Renal pelvis (tissue), 12 donors: Measurements from ENCODE around the gene TNFSF4. TPM values are rescaled to one million over a fixed set of nuclear protein-coding genes. Genes with fewer than 3 reads are reported as not detected.
"Not testable (repeated sequence)": the region's sequence is repeated elsewhere in the genome, so short reads cannot be mapped to it uniquely, and the experiment has no call there.

ENCODE experiments used
- DNase-seq: peaks from one replicate; pipeline ENCODE4 v3.0.0-alpha.2; 2013
- long read RNA-seq, 16 experiments: transcript quantifications; one replicate each; lab custom pipeline, GENCODE V29; 2026
- polyA plus RNA-seq, 3 donors: library from polyadenylated mRNA; unstranded; fragments of 120-200 nt; gene quantifications; one replicate each; pipeline ENCODE4 v1.2.1, GENCODE V29; 2013; ENCODE audit not compliant: insufficient read length in 3 of 3

TNFSF4 gene, protein sequence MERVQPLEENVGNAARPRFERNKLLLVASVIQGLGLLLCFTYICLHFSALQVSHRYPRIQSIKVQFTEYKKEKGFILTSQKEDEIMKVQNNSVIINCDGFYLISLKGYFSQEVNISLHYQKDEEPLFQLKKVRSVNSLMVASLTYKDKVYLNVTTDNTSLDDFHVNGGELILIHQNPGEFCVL
- polyA plus RNA-seq, result 1 to 10 TPM; 1.2 to 2.0 (median 1.6) TPM
- long read RNA-seq, donor 1, result 0 reads
- long read RNA-seq, donor 2, result 0 reads
- long read RNA-seq, donor 3, partial matches to known transcripts, result 0 of 1 reads
- long read RNA-seq, donor 3, other reads (novel, unspliced or antisense), result 0 of 1 reads
- long read RNA-seq, donor 4, result 0 reads
- long read RNA-seq, donor 5, result 0 reads
- long read RNA-seq, donor 6, result 0 reads
- long read RNA-seq, donor 7, result 0 reads
- long read RNA-seq, donor 8, result 0 reads
- long read RNA-seq, donor 9, result 0 reads
- long read RNA-seq, donor 10, result 0 reads
- long read RNA-seq, donor 11, result 0 reads
- long read RNA-seq, donor 12, partial matches to known transcripts, result 0 of 1 reads
- long read RNA-seq, donor 12, other reads (novel, unspliced or antisense), result 0 of 1 reads
- long read RNA-seq, donor 13, partial matches to known transcripts, result 0 of 1 reads
- long read RNA-seq, donor 13, other reads (novel, unspliced or antisense), result 0 of 1 reads
- long read RNA-seq, donor 14, result 0 reads
- long read RNA-seq, donor 15, partial matches to known transcripts, result 0 of 2 reads
- long read RNA-seq, donor 15, other reads (novel, unspliced or antisense), result 0 of 2 reads
- long read RNA-seq, donor 16, result 0 reads

DNA sequence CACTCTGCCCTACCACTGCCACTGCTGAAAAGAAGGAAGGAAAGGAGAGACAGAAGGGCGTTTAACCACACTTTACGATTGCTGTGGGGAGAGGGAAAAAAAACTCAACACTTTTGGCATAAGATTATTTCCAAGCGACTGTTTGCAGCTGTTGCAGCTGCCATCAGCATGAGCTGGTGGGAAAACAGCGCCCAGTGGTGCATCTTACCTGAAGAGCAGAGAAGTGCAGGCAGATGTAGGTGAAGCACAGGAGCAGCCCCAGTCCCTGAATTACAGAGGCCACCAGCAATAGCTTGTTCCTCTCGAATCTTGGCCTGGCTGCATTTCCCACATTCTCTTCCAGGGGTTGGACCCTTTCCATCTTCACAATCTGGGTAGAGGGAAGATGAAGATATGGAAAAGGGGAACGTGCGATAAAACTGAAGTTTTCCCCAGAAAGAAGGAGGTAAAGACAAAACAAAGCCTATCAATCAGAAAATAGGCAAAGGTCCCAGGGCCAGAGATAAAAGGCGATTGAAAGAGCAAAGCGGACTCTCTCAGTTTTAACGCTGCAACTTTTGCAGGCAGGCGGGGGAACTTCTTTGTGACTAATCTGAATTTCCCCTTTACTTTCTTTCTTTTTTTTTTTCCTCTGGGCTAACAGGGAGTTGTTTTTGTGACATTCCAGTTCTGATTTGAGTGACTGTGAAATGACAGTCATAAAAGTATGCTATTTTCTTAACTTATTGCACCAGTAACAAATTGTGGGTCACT is at the start of gene TNFSF4:
TSS of gene TNFSF4 (minus strand) at position 516 of the 753 bp plus-strand sequence. CDS start at position 361, 155 bp downstream.
- DNase-seq, result no peak

DNA sequence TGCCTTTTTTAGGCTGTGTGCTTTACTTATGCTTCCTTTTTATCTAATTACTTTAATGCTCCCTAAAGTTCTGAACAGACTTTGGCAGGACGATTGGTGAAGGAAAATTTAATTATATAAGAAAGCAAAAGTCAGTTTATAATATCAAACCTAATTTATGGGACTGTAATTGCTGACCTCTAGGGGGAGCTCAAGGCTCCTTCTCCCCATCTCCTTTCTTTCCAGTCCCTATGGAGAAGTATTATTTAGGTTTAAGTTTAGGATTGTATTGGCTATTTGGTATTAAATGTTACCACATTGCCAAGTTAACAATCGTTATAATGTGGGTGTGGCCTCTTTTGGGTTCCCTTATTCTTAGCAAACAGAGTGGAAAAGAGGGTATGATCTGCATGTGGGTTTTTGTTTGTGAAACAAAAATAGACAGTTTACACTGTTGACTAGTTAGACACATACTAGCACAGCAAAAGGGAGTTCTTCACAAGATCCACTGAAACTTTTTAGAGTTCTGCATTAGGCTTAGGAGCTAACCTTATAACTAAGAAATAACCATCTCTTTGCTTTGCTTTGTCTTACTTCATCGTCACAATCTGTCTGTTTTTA is 48.2 kb upstream of the TNFSF4 start:
- DNase-seq, result peak; percentile 1

DNA sequence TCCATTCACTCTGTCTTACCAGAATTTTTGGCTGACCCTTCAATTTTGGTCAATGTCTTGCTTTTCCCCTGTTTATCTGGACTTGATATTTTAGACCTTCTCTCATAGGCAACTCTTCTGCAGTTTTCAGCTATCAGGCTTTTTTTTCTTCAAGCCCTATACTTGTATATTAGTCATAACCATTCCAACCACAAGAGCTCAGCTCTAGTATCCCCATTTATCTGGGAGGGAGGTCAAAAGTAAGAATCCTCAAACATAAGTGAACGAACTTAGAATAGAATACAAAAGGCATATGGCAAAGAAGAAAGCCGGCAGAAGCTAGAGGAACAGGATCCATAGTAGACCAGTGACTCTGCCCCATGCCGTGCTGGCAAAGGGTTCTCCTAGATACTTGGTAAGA is 45.9 kb upstream of the TNFSF4 start:
- DNase-seq, result no peak

DNA sequence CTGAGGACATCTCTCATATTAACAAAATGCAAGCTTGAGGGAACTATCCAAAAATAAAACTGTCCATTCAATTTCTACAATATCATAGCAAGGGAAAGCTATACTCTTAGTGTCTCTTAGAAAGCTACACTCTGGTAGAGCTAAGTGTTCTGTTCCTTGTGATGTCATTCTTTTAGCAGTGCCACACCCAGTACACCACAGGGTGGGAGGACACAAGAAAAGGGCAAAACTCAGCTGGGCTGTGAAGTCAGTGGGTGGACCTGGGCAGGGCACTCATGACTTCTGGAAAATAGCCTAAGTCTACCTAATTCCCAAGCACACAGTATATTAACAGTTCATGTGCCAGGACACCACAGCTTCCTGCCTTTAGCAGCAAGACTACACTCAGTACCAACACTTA is 42.2 kb upstream of the TNFSF4 start:
- DNase-seq, result no peak

DNA sequence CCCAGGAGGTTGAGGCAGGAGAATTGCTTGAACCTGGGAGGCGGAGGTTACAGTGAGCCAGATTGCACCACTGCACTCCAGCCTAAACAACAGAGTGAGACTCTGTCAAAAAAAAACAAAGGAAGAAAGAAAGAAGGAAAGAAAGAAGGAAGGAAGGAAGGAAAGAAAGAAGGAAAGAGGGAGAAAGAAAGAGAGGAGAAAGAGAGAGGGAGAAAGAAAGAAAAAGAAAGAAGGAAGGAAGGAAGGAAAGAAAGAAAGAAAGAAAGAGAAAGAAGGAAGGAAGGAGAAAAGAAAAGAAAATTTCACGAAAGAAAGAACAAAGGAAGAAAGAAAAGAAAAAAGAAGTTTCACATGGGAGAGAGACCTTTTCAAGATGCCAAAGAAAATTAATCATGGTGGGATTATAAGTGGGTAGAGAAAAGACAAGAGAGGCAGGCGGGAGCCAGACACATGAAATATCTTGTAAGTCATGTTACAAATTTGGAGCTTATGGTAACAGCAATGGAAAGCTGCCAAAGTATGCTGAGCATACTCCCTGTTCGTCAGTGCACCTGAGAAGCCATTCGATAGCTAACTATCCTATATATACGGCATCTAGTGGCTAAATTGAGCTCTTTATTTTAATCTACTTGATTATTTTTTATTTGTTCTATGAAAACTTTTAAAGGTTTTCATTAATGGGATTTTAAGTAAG is 41.3 kb upstream of the TNFSF4 start:
- no peak for DNase-seq

DNA sequence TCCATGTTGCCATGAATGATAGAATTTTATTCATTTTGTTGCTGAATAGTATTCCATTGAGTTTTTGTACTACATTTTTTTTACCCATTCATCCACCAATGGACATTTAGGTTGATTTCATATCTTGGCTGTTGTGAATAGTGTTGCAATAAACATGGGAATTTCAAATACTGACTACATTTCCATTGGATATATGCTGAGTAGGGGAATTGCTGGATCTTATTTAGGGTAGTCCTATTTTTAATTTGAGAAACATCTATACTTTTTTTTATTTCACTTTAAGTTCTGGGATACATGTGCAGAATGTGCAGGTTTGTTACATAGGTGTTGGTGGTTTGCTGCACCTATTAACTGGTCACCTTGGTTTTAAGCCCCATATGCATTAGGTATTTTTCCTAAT is 38.8 kb upstream of the TNFSF4 start:
- DNase-seq, result no peak

DNA sequence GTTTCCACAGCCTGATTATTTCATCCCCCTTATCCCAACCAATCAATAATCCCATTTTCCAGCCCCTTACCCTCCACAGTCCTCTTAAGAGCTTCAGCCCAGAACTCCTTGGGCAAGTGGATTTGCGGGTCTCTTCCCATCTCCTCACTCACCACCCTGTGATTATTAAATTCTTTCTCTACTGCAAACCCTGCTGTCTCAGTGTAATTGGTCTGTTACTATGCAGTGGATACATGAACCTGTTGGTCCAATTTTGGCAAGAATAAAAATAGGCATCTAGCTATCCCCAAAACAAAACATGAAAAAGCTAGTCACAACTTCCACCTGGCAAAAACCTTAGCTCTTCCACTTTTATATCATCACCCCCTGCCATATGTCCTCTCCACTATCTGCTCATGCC is 36.2 kb upstream of the TNFSF4 start:
- no peak for DNase-seq

DNA sequence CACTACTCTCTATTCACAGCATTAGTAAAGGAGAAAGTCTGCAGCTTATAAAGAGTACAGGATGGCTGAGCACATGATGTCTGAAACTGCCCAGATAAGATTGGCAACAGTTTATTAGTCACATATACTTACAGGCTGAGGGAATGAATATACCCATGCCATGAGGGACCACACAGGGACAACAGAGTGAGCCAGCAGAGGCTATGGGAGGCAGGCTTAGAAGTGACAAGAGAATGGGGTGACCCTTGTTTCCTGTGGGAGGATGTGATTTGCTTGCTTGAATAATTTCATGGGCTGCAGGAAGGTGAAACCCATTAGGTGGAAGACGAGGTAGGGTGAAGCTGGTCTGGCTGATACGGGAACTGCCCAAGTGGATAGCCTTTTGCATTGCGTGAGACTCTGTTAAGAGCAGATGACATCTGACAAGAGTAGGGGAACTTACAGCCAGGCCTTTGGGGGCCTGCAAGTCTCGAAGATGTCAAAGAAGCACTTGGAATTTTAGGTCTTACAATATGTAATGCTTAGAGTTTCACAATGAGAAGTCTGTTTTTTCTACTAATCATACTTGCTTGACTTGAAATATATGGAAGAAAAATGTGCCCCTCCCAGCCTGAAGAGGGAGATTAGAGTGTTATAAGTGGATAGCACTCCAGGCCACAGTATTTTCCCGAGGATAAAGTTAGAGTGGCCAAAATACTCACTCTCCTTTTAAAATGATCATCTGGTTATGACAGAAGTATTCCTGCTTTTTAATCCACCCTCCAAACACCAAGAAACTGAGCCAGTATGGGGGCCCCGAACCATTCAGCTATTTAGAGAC is 34.6 kb upstream of the TNFSF4 start:
- DNase-seq, result no peak

DNA sequence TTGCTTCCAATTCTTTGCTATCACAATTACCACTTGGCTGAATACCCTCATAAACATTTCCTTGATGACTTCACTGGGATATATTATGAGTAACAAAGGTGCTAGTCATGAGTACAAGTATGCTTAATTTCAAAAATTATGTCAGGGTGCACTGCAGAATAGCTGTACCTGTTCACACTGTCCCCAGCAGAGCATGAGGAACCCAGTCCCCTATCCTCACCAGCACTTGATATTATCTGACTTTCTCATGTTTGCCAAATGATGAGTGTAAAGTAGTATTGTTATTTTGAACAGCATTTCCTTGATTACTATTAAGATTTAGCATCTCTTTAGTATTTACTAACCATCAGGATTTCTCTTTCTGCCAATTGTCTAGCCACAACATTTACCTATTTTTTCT is 33.5 kb upstream of the TNFSF4 start:
- no peak for DNase-seq

DNA sequence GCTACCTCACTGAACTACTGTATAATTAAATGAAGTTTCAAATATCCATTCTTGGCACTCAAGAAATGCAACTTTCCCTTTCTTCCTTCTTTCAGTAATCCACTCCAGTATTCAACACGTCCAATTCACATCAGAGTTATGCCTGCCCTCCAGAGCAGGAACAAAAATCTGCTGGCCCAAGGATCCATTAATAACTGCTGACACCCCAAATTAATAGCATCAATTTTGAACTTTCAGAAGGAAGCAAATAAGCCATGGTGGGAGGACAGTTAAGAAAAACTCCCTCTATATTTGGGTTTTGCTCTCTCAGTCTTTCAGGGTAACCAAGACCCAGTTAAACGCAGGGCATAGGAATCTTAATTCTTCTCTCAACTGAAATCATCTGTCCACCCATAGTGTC is 31.9 kb upstream of the TNFSF4 start:
- no peak for DNase-seq

DNA sequence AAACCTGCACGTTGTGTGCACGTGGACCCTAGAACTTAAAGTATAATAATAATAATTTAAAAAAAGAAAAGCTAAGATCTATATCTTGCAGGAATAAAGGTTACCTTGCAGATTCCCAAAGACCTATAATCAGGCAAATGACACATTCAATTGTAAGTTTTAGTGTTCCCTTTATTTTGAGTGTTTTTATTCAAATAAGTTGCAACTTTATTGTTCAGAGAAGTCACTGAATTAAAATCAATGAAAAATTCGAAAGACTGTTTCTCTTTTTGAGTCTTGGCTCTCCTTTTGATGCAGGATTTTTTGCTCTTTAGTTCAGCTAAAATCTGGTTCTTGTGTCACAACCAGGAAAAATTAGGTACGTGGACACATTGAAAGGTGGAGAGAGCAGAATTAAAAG is 27.8 kb upstream of the TNFSF4 start:
- DNase-seq, result no peak

DNA sequence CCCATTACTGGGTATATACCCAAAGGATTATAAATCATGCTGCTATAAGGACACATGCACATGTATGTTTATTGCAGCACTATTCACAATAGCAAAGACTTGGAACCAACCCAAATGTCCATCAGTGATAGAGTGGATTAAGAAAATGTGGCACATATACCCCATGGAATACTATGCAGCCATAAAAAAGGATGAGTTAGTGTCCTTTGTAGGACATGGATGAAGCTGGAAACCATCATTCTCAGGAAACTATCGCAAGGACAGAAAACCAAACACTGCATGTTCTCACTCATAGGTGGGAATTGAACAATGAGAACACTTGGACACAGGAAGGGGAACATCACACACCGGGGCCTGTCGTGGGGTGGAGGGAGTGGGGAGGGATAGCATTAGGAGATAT is 27.3 kb upstream of the TNFSF4 start:
- not testable (repeated sequence) for DNase-seq

DNA sequence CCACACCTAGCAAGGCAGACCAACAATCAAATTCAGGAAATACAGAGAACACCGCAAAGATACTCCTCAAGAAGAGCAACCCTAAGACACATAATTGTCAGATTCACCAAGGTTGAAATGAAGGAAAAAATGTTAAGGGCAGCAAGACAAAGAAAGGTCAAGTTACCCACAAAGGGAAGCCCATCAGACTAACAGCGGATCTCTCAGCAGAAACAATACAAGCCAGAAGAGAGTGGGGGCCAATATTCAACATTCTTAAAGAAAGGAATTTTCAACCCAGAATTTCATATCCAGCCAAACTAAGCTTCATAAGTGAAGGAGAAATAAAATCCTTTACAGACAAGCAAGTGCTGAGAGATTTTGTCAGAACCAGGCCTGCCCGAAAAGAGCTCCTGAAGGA is 21.9 kb upstream of the TNFSF4 start:
- DNase-seq, result not testable (repeated sequence)

DNA sequence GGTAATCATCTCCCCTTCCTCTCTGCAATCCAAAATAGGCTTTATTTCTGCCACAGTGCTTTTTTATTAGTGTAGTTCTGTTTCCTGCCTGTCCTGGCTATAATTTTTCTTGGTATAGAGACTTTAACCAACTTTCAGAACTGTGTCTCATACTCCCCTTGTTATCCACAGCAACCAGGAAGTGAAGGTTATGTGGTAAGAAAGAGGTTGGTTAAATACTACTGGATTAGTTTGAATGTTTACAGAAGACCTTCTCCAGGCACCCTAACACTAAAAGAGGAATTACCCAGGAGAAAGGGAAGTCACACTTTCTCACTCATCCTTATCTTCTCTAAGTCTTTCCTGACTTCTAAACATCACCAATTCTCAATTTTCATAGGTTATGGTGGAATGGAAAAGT is 17.8 kb upstream of the TNFSF4 start:
- DNase-seq, result no peak

DNA sequence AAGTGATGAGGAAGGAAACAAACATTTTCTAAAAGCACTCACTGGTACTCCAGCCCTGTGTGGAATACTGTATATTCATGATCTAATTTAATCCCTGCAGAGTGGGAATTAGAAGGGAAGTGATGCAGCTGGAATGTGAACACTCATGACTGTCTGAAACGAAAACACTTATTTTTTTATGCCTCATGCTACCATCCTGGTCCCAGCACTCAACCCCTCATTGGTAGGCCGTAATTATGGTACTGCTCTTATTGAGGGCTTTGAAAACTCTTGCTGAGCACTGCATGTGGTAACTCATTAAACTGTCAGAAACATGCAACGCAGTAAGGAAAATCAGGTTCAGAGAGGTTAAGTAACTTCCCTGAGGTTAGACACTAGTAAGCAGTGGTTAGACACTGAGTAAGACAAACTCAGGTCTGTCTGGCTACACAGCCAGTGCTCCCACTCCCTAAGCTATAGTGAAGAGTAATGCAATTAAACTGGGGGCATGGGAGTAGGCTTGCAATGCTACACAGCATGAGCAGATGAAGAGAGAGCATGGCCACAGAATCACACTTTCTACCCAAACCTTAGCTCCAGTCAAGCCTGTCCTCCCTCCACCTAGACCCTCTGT is 17.3 kb upstream of the TNFSF4 start:
- DNase-seq, result no peak

DNA sequence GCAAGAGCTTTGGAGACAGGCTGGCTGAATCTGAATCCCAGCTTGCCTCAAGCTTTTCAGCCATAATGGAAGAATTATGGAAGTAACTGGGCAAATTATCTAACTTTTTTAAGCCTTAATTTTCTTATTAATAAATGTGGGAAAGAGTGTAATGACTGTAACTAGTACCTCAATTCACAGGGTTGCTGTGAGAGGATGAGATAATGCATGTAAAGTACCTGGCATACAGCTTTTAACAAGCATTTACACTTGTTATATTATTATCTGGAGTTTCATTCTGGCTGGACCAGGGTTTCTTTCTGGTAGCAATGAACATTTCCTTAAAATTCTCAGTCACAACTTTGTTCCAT is 15.9 kb upstream of the TNFSF4 start:
- no peak for DNase-seq

DNA sequence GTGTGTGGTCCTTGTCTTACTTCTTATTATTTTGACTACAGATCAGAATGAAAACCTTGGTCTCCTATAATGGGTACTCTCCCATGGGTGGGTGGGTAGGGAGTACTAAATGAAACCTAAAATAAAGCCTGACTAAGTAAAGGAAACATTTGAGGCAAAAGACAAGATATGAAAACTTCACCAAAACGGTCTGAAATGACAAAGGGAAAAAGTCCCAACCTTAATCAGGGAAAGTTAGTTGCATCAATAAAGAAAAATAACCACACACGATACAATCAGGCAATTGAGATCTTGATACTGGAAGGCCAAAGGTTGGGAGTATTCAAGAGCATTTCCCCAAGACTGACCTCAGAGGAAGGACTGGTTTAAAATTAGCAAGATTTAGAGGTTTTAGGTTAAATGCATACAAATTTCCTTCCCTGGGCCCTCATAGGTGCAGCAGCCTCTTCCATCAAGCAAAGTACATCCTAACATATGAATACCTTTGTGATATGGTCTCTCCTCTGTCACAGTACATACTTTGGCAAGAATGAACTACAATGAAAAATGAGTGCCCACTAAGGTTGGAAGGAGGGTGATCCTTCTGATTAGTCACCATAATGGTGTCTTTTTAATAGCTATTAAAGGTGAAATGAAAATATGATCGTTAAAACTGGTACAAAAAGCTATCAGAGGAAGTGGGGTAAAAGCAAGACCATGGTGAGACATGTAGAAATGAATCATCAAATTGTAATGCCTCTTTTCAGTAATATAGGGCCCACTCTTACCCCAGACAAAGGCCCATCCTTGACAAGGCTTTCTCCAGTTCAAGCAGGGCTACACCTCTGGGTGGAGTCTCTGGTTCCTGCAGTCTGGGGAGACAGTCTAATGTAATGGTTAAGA is 15.3 kb upstream of the TNFSF4 start:
- DNase-seq, result no peak

DNA sequence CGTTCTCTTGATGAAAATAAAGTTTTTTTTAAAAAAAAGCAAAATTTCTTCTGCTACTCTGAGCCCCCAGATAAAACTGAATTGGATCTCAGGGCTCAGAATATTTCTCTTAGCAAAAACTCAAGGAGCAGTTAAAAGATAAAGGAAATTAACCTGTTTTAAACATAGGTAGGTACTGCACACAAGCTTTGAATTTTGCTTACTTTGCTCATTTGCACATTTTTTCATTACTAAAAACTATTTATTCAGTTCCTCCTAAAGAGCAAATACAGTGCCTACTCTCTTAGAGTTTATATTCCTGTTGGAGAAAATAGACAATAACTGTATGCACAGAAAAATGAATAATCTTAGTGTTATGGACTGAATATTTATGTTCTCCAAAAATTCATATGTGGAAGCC is 13.0 kb upstream of the TNFSF4 start:
- DNase-seq, result no peak

DNA sequence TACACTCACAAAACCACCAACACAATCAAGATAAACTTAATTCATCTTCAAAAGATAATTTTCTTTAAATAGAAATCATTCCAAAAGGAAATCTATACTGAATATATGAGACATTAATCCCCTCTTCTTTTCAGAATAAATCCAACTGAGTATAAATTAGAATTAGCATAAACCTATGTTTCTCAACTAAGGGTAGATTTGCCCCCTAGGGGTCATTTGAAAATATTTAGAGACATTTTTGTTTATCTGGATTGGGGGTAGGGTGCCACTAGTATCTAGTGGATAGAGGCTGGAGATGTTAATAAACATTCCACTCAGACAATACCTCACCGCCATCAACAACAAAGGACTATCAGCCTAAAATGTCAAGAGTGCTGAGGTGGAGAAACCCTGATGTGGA is 6.5 kb upstream of the TNFSF4 start:
- DNase-seq, result no peak
